Measurements from ENCODE around the gene RNASE7.

DNA sequence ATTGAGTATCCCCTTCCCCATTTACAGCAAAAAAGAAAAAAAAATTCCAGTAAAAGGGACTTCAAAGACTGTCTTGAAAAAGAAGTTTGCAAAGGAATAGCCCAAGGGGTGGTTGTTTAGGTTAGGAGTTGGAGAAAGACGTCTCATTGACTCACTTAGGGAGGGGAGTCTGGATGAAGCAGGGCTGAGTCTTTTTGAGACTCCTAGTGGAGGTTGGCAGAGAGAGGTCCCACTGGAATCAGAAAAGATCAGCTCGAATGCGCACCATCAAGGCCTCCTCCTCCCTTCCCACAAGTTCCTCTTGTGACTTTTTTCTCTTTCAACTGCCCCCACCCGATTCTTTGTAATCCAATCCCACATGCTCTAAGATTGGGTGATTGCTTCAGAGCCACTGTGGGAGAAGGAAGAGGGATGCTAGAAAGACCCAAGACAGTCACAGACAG is 29.9 kb downstream of the RNASE7 start:
- TF ChIP-seq, protein P1, sequence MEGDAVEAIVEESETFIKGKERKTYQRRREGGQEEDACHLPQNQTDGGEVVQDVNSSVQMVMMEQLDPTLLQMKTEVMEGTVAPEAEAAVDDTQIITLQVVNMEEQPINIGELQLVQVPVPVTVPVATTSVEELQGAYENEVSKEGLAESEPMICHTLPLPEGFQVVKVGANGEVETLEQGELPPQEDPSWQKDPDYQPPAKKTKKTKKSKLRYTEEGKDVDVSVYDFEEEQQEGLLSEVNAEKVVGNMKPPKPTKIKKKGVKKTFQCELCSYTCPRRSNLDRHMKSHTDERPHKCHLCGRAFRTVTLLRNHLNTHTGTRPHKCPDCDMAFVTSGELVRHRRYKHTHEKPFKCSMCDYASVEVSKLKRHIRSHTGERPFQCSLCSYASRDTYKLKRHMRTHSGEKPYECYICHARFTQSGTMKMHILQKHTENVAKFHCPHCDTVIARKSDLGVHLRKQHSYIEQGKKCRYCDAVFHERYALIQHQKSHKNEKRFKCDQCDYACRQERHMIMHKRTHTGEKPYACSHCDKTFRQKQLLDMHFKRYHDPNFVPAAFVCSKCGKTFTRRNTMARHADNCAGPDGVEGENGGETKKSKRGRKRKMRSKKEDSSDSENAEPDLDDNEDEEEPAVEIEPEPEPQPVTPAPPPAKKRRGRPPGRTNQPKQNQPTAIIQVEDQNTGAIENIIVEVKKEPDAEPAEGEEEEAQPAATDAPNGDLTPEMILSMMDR (IDR thresholded peaks at IDR 0.05) = no peak
- peak in 1 of 2 donors; percentile 17 for TF ChIP-seq POLR2A (IDR thresholded peaks at IDR 0.05)

All from heart left ventricle (tissue), 13 donors.